HEK293T (cell line): Measurements from ENCODE around the gene NUDT17.

ENCODE experiments used
- ARNT ChIP-seq: fragments of 450-650 bp; IDR thresholded peaks from 2 replicates; pipeline ENCODE4 v1.6.1; 2017; ENCODE audit warnings: mild to moderate bottlenecking
- ELF4 ChIP-seq: fragments of 450-650 bp; IDR thresholded peaks from 2 replicates; pipeline ENCODE4 v1.6.1; 2017; ENCODE audit warnings: antibody characterized with exemption
- FOXK2 ChIP-seq: fragments of 450-650 bp; IDR thresholded peaks from 2 replicates; pipeline ENCODE4 v1.6.1; 2016; ENCODE audit warnings: mild to moderate bottlenecking
- FOXM1 ChIP-seq: fragments of 450-650 bp; IDR thresholded peaks from 2 replicates; pipeline ENCODE4 v1.6.1; 2017; ENCODE audit warnings: mild to moderate bottlenecking, borderline replicate concordance
- HDGF ChIP-seq: fragments of 450-650 bp; IDR thresholded peaks from 2 replicates; pipeline ENCODE4 v1.6.1; 2017; ENCODE audit warnings: antibody characterized with exemption, borderline replicate concordance
- LEF1 ChIP-seq: fragments of 450-650 bp; IDR thresholded peaks from 2 replicates; pipeline ENCODE4 v1.6.1; 2017; ENCODE audit warnings: mild to moderate bottlenecking, borderline replicate concordance
- NFRKB ChIP-seq: fragments of 450-650 bp; IDR thresholded peaks from 2 replicates; pipeline ENCODE4 v1.6.1; 2016; ENCODE audit warnings: mild to moderate bottlenecking, moderate library complexity
- PKNOX1 ChIP-seq: fragments of 450-650 bp; IDR thresholded peaks from 2 replicates; pipeline ENCODE4 v1.6.1; 2016
- SP1 ChIP-seq: fragments of 450-650 bp; IDR thresholded peaks from 2 replicates; pipeline ENCODE4 v1.6.1; 2017
- SUZ12 ChIP-seq: fragments of 450-650 bp; IDR thresholded peaks from 2 replicates; pipeline ENCODE4 v1.6.1; 2016; ENCODE audit warnings: mild to moderate bottlenecking
- TARDBP ChIP-seq: fragments of 450-650 bp; IDR thresholded peaks from 2 replicates; pipeline ENCODE4 v1.6.1; 2016
- ZNF384 ChIP-seq: fragments of 450-650 bp; IDR thresholded peaks from 2 replicates; pipeline ENCODE4 v1.6.1; 2016

- TF ChIP-seq ELF4, result no peak
- TF ChIP-seq SUZ12, result no peak
- TF ChIP-seq NFRKB, result no peak
- TF ChIP-seq HDGF, result no peak
- no peak for TF ChIP-seq ARNT
- no peak for TF ChIP-seq PKNOX1
- no peak for TF ChIP-seq FOXM1
- TF ChIP-seq TARDBP, result no peak
- TF ChIP-seq SP1, result no peak
- TF ChIP-seq FOXK2, result no peak
- TF ChIP-seq LEF1, result no peak
- TF ChIP-seq ZNF384, result no peak
These were observed 10.1 kb downstream of the NUDT17 start for GRCh38 chr1:145855426-145855948.
